IPS DF 19.7 (cell line): Measurements from ENCODE around the gene MATR3.

ENCODE experiments used
- DNase-seq: peaks from one replicate; pipeline ENCODE4 v3.0.0-alpha.2; 2013; ENCODE audit warnings: low read depth, low spot score

The MATR3 gene

GRCh38 chr5:139271201-139272027 lies 22.1 kb upstream of the MATR3 start:
- DNase-seq = no peak

DNA sequence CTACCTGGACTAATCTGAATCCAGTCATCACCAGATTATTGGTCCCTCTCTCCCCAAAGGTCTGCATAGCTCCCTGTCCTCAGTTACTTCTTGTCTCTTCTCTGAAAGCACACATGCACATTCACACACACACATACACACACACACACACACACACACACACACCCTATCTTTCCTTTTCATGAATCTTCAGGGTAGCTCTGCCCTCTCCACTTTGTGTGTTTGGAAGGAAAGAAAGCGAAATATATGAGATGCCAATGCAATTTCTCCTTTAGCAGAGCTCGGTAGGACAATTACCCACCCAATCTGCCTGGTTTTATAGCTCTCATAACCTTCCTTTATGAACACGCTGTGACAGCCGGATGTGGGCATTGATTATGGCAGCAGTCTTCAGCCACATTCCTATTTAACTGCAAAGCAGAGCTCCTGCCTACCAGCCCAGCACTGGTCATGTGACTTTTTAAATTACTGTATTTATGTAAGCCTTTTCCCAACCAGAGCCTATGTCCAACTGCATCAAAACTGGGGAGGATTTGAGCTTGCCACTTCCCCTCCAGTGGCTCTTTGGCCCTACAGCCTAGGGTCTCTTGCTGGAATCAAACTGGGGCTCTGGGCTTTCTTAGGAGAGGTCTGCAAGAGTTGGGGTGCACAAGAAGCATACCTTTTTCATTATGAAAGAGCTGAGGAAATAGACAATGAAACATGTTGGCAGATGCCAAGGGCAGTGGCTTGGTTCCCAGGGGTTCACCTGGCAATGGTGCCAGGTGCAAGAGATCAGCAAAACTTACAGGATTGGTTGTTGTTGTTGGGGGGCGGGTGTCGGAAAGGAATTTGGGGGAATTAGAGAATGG lies 20.8 kb upstream of the MATR3 start:
- no peak for DNase-seq

GRCh38 chr5:139273322-139273571 lies 20.3 kb upstream of the MATR3 start:
- no peak for DNase-seq

DNA sequence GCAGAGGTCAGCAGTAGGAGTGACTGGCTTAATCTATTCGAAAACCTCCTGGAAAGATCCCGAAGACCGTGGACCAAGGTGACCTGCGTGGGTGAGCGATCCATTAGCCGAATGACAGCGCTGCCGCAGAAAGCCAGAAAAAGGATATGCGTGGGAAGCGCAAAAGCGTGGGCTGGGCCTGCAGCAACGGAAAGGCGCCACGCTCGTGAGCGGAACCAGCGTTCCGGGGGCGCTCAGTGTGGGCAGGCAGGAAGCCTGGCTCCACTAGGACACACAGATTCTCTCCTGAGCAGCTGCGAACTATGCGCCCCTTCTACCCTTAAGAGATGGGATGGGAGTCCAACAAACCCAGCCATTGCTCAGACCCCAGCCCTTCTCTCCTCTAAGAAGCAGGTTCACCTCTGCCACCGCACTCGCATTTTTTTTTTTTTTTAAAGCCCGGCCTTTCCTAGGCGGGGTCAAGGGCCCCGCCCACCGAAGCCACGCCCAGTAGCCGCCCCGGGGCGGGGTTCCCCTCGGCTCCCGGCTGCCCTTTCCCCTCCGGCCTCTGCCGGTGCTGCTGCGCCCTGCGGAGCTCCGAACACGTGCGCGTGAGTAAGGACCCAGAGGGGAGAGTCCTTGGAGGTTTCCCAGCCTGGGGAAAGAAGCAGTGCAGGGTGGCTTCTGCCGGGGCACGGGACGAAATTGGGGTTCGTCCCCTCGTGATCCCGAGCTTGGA lies 19.8 kb upstream of the MATR3 start:
- no peak for DNase-seq

DNA sequence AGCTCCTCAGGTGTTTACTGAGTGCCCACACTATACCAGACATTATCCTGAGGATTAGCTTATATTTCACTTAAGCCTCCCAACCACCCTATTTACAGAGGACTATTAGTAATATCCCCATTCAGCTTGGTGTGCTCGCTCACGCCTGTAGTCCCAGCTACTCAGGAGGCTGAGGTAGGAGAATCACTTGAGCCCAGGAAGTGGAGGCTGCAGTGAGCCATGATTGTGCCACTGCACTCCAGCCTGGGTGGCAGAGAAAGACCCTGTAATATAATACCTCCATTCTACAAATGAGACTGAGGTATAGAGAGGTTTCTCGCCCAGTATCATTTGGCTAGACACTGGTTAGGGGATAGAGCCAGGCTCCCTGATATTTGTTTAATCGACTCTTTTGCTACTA lies 18.0 kb upstream of the MATR3 start:
- no peak for DNase-seq

- no peak for DNase-seq
Measured at GRCh38 chr5:139275956-139276355, 17.6 kb upstream of the MATR3 start.

DNA sequence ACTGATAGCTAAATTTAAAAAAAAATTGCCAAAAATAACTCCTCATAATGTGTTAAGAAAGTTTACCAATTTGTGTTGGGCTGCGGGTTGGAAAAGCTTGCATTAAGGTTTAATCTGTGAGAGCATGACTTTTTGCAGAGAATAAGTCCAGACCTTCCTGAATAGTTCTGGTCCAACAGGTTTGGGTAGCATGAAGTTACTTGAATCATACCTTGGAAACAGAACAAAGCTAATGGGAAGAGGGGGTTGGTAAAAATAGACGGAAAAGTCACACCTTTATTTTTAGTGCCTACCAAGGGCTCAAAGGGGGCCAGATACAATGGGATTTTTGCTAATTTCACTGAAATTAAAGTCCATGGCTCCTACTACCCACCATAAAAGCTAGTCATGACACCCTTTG lies 17.1 kb upstream of the MATR3 start:
- DNase-seq = no peak

DNA sequence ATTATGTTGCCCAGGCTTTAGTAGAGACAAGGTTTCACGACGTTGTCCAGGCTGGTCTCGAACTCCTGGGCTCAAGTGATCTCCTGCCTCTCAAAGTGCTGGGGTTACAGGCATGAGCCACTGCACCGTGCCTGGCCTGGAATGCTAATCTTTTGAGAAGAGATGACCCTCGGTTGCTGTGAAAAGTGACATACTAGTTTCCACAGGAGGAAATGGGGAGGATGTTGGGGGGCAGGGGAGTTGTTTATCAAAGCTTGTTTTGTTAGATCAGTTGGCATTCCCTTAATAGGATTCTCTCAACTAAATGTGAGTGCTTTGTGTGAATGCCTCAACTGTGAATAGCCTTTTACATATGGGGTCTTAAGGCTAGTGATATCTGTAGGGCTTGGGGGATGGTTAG lies 16.4 kb upstream of the MATR3 start:
- DNase-seq = no peak

DNA sequence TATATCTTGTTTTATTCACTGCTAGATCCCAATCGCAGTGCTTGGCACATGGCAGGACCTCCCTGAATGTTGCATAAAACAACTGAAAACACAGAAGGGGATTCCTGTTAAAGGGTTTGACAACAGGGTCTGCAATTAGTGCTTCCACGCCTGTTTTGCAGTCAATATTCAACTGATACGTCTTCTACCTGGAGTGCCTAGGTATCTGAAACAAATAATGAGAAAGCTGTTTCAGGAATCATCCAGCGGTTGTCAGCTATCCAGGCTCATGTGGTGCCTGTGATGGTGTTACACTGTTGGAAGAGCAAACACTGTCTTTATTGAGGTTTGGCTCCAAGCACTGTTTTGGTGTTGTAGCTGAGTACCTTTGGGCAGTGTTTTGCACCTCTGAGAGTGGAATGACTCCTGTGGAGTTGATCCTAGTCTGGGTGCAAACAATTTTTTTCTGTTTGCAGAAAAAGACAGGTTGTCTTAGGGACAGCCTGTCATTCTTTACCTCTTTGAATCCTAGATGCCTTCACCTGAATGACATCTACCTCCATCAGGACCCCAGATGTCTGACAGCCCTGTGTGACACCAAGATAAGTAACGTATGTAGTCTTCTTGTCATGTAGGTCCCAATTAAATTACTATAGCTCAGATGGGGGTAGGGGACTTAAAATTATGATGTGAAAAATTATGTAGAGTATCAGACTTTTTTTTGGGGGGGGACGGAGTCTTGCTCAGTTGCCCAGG lies 14.8 kb upstream of the MATR3 start:
- DNase-seq = no peak

- no peak for DNase-seq
Measured at GRCh38 chr5:139282197-139282557, 11.4 kb upstream of the MATR3 start.

DNA sequence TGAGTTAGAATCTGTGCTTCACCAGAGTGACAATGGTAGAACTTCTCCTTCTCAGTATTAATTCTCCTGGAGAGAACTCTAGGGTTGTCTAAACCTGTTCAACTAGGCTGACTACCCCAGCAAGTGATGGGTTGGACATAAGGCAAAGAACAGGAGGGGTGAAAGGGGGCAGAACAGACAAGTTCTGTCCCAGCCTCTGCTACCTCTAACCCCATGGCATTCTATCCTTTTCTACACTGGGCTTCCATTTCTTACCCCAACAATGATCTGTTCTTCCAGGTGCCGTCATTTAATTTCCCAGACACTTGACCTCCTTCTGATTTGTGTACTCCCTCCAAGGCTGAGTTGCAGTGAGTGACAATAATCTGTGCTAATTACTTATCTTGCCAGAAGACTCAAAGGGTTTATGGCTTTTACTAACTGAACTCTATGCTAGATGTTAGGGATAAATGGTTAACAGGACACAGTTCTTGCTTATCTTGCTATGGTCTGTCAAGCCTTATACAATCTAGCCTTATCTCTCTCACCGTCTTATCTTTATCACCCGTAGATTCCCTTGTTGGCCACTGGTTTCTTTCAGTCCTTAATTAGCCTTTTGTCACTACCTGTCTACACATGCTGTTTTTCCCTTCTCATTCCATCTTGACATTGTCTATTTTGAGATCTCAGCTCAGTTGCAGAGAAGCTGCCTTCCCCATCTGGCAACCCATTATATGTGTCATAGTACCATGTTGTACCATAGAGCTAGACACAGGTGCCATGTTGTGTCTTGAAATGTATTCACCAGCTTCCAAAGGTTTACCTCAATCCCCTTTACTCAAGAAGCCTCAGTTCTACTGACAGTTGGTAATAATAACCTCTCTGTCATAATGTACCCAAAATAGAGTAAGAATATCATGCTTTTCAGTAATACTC lies 10.0 kb upstream of the MATR3 start:
- no peak for DNase-seq

GRCh38 chr5:139284295-139284694 lies 9.2 kb upstream of the MATR3 start:
- no peak for DNase-seq

- DNase-seq = no peak
Measured at GRCh38 chr5:139285651-139286392, 7.7 kb upstream of the MATR3 start.

DNA sequence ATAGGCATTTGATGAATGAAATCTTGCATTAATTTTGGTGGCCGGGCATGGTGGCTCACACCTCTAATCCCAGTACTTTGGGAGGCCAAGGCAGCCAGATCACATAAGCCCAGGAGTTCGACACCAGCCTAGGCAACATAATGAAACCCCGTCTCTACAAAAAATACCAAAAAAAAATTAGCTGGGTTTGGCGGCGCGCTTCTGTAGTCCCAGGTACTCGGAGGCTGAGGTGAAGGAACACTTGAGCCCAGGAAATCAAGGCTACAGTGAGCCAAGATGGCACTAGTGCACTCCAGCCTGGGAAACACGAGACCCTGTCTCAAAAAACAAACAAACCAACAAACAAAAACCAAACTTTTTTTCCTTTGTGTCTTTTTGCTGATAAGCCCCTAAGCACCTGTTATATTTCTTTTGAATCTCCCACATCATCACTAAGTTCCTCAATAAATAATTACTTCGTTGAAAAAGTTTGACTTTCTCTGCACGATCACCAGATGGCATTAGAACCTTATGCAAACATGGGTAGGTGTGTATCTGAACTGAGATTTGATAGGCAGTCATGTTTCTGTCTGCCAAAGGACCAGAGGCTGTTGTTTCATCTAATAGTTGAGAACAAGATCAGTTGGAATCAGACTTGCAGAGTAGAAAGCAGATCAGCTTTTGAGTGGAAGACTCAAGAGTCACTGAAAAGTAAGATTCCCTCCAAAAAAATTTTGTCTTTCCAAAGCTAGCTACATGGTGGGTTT lies 5.5 kb upstream of the MATR3 start:
- DNase-seq = no peak

DNA sequence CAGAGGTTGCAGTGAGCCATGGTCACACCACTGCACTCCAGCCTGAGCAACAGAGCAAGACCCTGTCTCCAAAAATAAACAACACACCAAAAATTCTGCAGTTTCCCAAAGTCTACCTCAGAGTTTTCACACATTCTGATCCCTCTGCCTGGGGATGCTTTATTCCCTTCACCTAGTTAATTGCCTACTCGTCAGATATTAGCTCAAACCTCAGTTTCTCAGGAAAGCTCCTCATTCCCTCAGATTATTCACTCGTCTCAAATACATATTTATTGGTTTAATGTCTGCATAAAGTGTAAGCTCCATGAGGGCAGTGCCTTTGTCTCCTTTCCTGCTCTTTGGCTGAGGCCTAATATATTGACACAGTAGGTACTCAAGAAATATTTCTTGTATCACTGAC lies 2.5 kb upstream of the MATR3 start:
- DNase-seq = no peak

DNA sequence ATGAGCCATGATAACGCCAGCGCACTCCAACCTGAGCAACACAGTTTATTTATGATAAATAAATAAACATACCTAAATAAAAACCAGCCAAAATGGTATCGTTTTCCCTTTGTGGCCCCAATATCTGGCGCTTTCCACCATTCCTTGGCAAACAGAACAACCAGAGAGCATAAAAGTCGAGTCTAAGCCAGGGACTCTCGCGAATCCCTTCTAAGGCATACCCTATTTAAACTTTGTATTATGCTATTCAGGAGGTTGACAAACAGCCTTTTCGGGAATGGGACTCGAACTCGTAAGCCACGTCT lies 386 bp upstream of the MATR3 start:
- DNase-seq = no peak

DNA sequence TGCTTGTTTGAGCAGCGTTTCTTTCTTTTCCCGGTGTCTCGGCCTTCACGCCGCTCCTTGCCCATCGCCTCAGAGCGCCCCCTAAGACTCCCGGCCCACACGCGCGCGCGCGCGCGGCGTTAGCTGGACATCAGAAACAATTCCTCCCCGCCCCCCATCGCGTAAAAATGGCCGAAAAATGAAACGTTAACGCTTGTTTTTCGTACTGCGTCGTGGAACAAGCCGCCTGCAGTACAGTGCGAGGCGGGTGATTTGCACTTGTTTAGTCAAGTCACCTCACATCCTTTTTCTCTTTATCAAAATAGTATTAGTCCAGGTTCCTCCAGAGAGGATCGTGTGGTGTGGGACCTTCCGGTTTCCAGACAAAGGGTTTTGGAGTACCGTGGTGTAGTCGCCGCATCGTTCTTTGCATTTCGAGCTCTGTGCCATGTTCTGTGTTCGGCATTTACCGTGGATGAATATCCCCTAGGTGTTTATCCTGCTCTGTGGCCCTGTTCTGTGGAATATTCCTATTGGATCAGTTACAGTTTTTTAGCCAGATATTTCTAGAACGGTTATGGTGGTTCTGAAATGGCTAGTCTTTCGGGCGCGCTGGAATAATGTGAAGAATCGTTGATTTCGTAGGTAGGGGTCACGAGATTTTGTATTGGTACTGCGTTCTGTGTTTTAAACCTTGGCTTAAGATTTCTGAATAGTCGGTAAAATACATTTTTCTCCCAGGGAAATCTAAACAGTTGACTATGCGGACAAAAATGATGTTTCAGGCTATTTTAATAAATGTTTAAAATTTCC lies 1.0 kb downstream of the MATR3 start:
- DNase-seq = no peak

DNA sequence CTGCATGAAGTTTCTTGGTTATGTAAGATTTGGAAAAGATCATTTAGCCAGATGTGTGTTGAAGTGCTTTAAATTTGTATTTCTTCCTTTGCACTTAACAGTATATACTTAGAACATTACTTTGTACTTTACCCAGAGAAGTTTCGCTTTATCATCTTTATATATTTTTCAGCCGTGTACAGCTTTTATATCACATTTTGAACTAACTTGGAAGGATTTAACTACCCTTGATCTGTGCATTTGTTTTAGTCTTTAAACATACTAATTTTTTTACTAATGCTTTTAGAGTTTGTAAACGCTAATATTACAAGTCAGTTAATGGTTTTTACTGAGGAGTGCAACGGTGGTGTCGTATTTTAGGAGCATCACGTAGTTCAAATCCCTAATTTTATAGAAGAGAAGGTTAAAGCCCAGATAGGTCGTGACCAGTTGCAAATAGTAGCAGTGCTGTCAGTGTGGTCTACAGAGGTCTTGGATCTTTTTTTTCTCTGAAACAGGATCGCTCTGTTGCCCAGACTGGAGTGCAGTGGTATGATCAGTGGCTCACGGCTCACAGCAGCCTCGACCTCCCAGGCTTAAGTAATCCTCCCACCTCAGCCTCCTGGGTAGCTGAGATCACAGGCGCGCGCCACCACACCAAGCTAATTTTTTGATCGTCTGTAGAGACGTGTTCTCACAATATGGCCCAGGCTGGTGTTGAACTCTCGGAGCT lies 2.0 kb downstream of the MATR3 start:
- no peak for DNase-seq
